ENCODE results near the gene ABCC8.

Gene ABCC8

GRCh38 chr11:17434108-17434507, 42.5 kb downstream of the ABCC8 start (continued):
- TF ChIP-seq CSDC2 (CRISPR knock-in tag; IDR thresholded peaks at IDR 0.05), result no peak
- TF ChIP-seq PPARA (CRISPR knock-in tag; IDR thresholded peaks at IDR 0.05; ENCODE audit: borderline replicate concordance), result no peak
- TF ChIP-seq ESRRG (CRISPR knock-in tag; IDR thresholded peaks at IDR 0.05), result no peak
- TF ChIP-seq RARB (CRISPR knock-in tag; IDR thresholded peaks at IDR 0.05), result no peak
- TF ChIP-seq, protein P1, sequence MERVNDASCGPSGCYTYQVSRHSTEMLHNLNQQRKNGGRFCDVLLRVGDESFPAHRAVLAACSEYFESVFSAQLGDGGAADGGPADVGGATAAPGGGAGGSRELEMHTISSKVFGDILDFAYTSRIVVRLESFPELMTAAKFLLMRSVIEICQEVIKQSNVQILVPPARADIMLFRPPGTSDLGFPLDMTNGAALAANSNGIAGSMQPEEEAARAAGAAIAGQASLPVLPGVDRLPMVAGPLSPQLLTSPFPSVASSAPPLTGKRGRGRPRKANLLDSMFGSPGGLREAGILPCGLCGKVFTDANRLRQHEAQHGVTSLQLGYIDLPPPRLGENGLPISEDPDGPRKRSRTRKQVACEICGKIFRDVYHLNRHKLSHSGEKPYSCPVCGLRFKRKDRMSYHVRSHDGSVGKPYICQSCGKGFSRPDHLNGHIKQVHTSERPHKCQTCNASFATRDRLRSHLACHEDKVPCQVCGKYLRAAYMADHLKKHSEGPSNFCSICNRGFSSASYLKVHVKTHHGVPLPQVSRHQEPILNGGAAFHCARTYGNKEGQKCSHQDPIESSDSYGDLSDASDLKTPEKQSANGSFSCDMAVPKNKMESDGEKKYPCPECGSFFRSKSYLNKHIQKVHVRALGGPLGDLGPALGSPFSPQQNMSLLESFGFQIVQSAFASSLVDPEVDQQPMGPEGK (CRISPR knock-in tag; IDR thresholded peaks at IDR 0.05; ENCODE audit: borderline replicate concordance), result no peak
- no peak for TF ChIP-seq TSHZ2 (CRISPR knock-in tag; IDR thresholded peaks at IDR 0.05)

DNA sequence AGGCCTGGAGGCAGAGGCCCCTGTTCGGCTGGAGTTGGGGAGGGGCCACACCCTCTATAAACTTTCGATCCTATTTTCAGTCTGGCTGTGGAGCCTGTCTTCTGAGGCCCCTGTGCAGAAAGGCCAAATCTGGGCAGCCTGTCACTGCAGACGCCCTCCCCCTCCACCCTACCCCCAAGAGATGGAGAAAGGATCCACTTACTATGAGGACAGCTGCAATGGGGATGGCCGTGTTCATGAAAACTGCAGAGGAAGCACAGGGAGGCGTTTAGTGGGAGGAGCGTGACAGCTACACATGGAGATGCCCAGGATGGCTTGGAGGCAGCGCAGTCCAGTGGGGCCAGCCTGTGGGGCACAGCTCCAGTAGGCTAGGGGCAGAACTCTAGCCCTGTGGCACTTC, 44.6 kb downstream of the ABCC8 start:
- 0 out of 3 replicates have a peak, but pooled peaks have one; percentile 21 for ATAC-seq
- TF ChIP-seq ZNF565 (CRISPR knock-in tag; conservative IDR thresholded peaks at IDR 0.05; ENCODE audit: low read depth) (no peak), TOX (CRISPR knock-in tag; IDR thresholded peaks at IDR 0.05; ENCODE audit: borderline replicate concordance) (no peak), ESRRG (CRISPR knock-in tag; IDR thresholded peaks at IDR 0.05) (no peak), ZC3H10 (CRISPR knock-in tag; IDR thresholded peaks at IDR 0.05) (no peak), ZNF8 (CRISPR knock-in tag; IDR thresholded peaks at IDR 0.05) (no peak), ZNF70 (CRISPR knock-in tag; IDR thresholded peaks at IDR 0.05) (no peak), ISL1 (CRISPR knock-in tag; IDR thresholded peaks at IDR 0.05) (no peak), ZFP3 (CRISPR knock-in tag; IDR thresholded peaks at IDR 0.05) (no peak), PPARA (CRISPR knock-in tag; IDR thresholded peaks at IDR 0.05; ENCODE audit: borderline replicate concordance) (no peak), CSRNP3 (CRISPR knock-in tag; IDR thresholded peaks at IDR 0.05) (no peak), CSDC2 (CRISPR knock-in tag; IDR thresholded peaks at IDR 0.05) (no peak), TCF4 (CRISPR knock-in tag; IDR thresholded peaks at IDR 0.05; ENCODE audit: borderline replicate concordance) (no peak), GLIS3 (CRISPR knock-in tag; IDR thresholded peaks at IDR 0.05) (no peak)

DNA sequence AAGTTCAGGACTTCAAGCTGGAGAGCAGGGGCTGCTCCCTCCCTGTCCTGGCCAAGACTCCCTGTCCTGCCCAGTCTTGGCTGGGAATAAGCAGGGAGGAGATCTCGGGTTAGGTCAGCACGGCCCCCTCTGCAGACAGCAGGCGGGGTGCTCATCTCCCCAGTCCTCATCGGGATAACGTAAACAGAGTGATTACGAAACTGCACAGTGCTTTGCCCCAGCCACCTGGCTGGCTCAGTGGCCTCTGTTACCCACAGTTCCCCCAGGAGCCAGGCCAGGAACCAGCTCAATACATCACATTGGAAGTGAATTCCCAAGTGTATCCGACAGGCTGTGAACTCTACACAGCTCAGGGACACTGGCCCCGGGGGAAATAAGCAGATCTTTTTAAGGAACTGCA, 45.5 kb downstream of the ABCC8 start:
- ATAC-seq, result no peak
- TF ChIP-seq TSHZ2 (CRISPR knock-in tag; IDR thresholded peaks at IDR 0.05), result no peak

DNA sequence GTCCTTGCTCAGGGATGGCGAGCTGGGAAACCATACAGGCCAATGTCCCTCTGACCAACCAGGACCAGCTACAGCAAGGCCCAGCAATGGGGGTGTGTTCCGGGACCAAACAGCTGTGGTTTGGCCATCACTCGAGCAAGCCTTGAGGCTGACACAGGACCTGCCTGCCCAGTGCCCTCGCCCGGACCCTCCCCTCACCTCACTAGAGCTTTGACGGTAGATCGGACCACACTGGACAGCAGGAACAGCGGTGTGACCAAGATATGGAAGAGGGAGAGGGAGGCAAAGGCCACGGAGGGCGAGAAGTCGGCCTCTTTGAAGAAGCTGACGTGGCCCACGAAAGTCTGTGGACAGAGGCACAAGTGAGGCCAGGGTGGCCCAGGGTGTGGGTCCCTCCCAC, 46.0 kb downstream of the ABCC8 start:
- no peak for ATAC-seq
- no peak for TF ChIP-seq ZC3H10 (CRISPR knock-in tag; IDR thresholded peaks at IDR 0.05)
- no peak for TF ChIP-seq TOX (CRISPR knock-in tag; IDR thresholded peaks at IDR 0.05; ENCODE audit: borderline replicate concordance)
- TF ChIP-seq PPARA (CRISPR knock-in tag; IDR thresholded peaks at IDR 0.05; ENCODE audit: borderline replicate concordance), result no peak
- no peak for TF ChIP-seq ZFP30 (CRISPR knock-in tag; IDR thresholded peaks at IDR 0.05)
- TF ChIP-seq GLIS3 (CRISPR knock-in tag; IDR thresholded peaks at IDR 0.05), result no peak
- TF ChIP-seq RARB (CRISPR knock-in tag; IDR thresholded peaks at IDR 0.05), result no peak
- TF ChIP-seq CSDC2 (CRISPR knock-in tag; IDR thresholded peaks at IDR 0.05), result no peak
- no peak for TF ChIP-seq TSHZ2 (CRISPR knock-in tag; IDR thresholded peaks at IDR 0.05)
- TF ChIP-seq ARNTL (CRISPR knock-in tag; IDR thresholded peaks at IDR 0.05; ENCODE audit: borderline replicate concordance, low read depth), result no peak
- TF ChIP-seq TCF4 (CRISPR knock-in tag; IDR thresholded peaks at IDR 0.05; ENCODE audit: borderline replicate concordance), result no peak
- no peak for TF ChIP-seq ISL1 (CRISPR knock-in tag; IDR thresholded peaks at IDR 0.05)
- TF ChIP-seq SNAI2 (CRISPR knock-in tag; IDR thresholded peaks at IDR 0.05), result no peak
- no peak for TF ChIP-seq ESRRG (CRISPR knock-in tag; IDR thresholded peaks at IDR 0.05)
- TF ChIP-seq ZNF70 (CRISPR knock-in tag; IDR thresholded peaks at IDR 0.05), result no peak
- no peak for TF ChIP-seq OSR1 (CRISPR knock-in tag; IDR thresholded peaks at IDR 0.05)
- TF ChIP-seq ZFP3 (CRISPR knock-in tag; IDR thresholded peaks at IDR 0.05), result no peak
- no peak for TF ChIP-seq CSRNP3 (CRISPR knock-in tag; IDR thresholded peaks at IDR 0.05)
- no peak for TF ChIP-seq ZNF8 (CRISPR knock-in tag; IDR thresholded peaks at IDR 0.05)
- no peak for TF ChIP-seq BACH2 (CRISPR knock-in tag; IDR thresholded peaks at IDR 0.05; ENCODE audit: borderline replicate concordance)

Data from SK-N-SH treated with all-trans-retinoic acid at 6 μM for 48 hours (cell line).